Hematopoietic multipotent progenitor cell treated with erythropoietin and hydrocortisone succinate and interleukin-3 and kit ligand, for 4 days (in vitro differentiated cells): Measurements from ENCODE around the gene FYN.
A peak's percentile ranks its signal among the peaks of the same experiment; 100 is the strongest.

Experiments
- DNase-seq: peaks from one replicate; pipeline ENCODE4 v3.0.0-alpha.2; 2015

The FYN gene

GRCh38 chr6:111743360-111743759 lies 129.9 kb downstream of the FYN start:
- DNase-seq, result no peak

GRCh38 chr6:111741177-111741952 lies 131.9 kb downstream of the FYN start:
- no peak for DNase-seq

- no peak for DNase-seq
Observed at GRCh38 chr6:111740506-111740905, 132.7 kb downstream of the FYN start.

- DNase-seq, result no peak
Observed at GRCh38 chr6:111739257-111739696, 134.0 kb downstream of the FYN start.

GRCh38 chr6:111738631-111739030 lies 134.6 kb downstream of the FYN start:
- no peak for DNase-seq

- DNase-seq, result no peak
Observed at GRCh38 chr6:111738156-111738555, 135.1 kb downstream of the FYN start.

- DNase-seq, result no peak
Observed at GRCh38 chr6:111737065-111737521, 136.2 kb downstream of the FYN start.

- DNase-seq, result no peak
Observed at GRCh38 chr6:111736005-111736608, 137.1 kb downstream of the FYN start.

GRCh38 chr6:111734068-111735061 lies 138.9 kb downstream of the FYN start:
- no peak for DNase-seq

- DNase-seq, result no peak
Observed at GRCh38 chr6:111732390-111732789, 140.9 kb downstream of the FYN start.

- DNase-seq, result no peak
Observed at GRCh38 chr6:111731456-111732195, 141.6 kb downstream of the FYN start.

- DNase-seq, result no peak
Observed at GRCh38 chr6:111730864-111731263, 142.4 kb downstream of the FYN start.

GRCh38 chr6:111727802-111728201 lies 145.4 kb downstream of the FYN start:
- peak; percentile 48 for DNase-seq

- DNase-seq, result no peak
Observed at GRCh38 chr6:111727041-111727440, 146.2 kb downstream of the FYN start.

- no peak for DNase-seq
Observed at GRCh38 chr6:111725446-111726112, 147.7 kb downstream of the FYN start.

- peak; percentile 47 for DNase-seq
Observed at GRCh38 chr6:111724505-111724904, 148.7 kb downstream of the FYN start.

GRCh38 chr6:111724039-111724438 lies 149.2 kb downstream of the FYN start:
- no peak for DNase-seq

GRCh38 chr6:111723412-111723970 lies 149.8 kb downstream of the FYN start:
- DNase-seq, result no peak

- DNase-seq, result peak; percentile 24
Observed at GRCh38 chr6:111722179-111722731, 151.0 kb downstream of the FYN start.

- DNase-seq, result peak; percentile 63
Observed at GRCh38 chr6:111721753-111722154, 151.5 kb downstream of the FYN start.

- DNase-seq, result no peak
Observed at GRCh38 chr6:111720931-111721496, 152.2 kb downstream of the FYN start.
